ENCODE results near the gene GRPR. TPM values are rescaled to one million over a fixed set of nuclear protein-coding genes. Genes with fewer than 3 reads are reported as not detected.
"Not testable (repeated sequence)": the region's sequence is repeated elsewhere in the genome, so short reads cannot be mapped to it uniquely, and the experiment has no call there.

The GRPR gene
- polyA plus RNA-seq, 3 donors: 0.04 to 1.5 TPM; not detected in 1

DNA sequence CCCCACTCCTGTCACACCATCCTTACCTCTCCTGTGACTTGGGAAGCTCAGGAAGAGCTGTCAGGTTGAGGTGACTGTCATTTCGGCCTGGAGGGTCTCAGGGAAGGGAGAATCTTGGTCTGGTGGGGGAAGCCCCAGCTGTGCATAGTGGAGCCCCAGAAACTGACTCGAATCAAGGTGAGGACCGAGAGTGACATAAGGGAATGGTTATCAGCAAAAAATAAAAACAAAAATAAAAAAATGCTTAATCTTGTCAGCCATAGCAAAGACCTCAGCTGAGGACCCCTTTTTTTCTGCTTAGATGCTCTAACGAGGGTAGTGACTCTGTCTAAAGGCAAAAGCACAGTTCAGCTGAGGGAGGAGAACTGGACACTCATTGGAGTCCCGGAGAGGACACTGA is 43.8 kb downstream of the GRPR start, which contains the start of gene MAGEB17:
MAGEB17 (plus strand) TSS at position 301 of the 400 bp plus-strand sequence. CDS start 2,902 bp downstream, outside the sequence.
- 69 to 88% (median 76%) methylated on average over 5 of the region's 5 CpGs for WGBS, 3 donors
- no peak within 1 kb of the TSS for H3K27ac ChIP-seq (ENCODE audit: low read depth, low read length)

DNA sequence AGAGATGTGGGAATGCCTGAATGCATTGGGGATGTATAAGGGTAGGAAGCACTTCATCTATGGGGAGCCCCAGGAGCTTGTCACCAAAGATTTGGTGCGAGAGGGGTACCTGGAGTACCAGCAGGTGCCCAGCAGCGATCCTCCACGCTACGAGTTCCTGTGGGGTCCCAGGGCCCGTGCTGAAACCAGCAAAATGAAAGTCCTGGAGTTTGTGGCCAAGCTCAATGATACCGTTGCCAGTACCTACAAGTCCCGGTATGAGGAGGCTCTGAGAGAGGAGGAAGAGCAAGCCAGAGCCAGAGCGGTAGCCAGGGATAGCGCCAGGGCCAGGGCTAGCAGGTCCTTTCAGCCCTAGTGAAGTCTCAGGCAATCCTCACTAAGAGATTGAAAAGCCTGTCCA is 47.7 kb downstream of the GRPR start:
- 93 to 100% (median 93%) methylated on average over 8 to 9 of the region's 9 CpGs for WGBS, 3 donors
- H3K27ac ChIP-seq (ENCODE audit: low read depth, low read length): no peak overlapping the region

DNA sequence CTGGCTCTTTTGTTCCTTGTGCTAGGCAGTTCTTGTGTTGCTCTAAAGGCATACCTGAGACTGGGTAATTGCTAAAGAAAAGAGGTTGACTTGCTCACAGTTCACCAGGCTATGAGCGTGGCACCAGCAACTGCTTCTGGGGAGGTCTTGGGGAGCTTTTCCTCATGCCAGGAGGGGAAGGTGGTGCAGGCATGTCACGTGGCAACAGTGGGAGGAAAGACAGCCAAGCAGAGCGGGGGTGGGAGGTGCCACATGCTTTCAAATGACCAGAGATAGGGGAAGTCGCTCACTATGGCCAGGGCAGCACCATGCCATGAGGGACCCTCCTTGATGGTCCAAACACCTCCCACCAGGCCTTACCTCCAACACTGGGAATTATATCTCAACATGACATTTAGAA is 48.6 kb downstream of the GRPR start:
- no peak overlapping the region for H3K27ac ChIP-seq (ENCODE audit: low read depth, low read length)
- WGBS, 3 donors: 81 to 89% (median 87%) methylated on average over 3 to 4 of the region's 4 CpGs

DNA sequence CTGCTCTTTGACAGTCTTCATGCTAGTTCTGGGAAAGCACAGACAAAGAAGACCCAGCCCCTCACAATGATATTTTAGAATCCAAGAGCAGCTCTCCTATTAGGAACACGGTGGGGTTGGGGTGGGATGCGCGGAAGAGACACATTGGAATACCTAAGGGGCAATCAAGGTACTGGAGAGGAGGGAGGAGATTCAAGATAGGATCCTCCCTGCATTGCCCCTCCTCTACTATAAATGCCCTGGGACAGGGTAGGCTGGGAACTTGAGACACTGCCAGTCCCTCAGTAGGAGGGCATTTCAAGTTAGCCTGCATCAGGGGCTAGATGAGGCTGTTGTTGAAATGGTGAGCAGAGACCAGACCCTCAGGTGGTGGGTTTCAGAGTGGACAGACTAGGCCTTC is 49.0 kb downstream of the GRPR start:
- no peak overlapping the region for H3K27ac ChIP-seq (ENCODE audit: low read depth, low read length)
- WGBS, 3 donors: 94 to 100% (median 100%) methylated on average over 1 to 3 of the region's 3 CpGs

DNA sequence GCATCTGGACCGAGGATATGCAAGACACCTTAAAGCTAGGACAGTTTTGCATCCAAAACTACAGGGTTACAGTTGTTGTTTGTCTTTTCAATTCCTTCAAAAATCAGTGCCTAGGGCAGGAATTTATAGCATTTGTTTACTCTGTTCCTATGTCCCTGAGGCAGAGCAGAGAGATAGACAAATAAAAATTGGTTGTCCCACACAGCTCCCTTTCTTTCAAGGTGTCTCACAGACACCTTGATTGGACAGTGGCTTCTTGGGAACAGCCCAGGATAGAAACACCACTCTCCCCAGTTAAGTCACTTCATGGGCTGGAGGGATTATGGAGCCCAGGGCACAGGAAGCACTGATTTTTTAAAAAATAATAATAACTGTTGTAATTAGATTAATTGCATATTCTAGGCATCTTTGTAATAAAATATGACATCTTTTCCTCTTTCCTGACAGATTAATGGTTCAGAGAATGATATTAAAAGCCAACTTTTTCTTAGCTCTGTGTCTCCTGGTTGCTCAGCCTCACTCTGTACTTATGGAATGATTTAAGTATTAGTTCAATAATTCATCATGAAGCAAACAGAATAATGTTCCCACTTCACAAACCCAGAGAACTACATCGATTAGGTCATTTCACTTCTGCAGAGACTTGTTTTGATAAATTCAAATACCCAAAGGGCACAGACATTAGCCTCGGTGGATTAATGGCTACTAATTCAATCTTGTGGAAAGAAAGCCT is 52.1 kb downstream of the GRPR start:
- no peak overlapping the region for H3K27ac ChIP-seq (ENCODE audit: low read depth, low read length)
- WGBS, 3 donors: 50 to 61% (median 57%) methylated on average over 3 of the region's 3 CpGs

DNA sequence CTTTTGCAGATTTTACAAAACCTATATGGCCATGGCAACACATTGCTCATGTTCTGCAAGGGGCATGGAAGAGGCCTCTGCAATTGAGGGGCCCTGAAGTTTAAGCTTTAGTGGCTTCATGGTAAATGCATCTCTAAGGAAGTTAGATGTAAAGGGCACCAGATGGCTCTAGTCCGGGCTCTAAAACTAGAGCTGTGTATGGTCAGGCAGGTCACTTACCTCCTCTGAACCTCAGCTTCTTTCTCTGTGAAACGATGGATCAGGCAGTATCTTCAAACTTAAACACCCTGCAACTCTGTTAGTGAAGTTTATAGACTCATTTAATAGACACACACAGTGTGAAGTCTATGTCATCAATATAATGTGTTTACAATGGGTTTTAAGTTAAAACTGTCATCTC is 53.9 kb downstream of the GRPR start:
- no peak overlapping the region for H3K27ac ChIP-seq (ENCODE audit: low read depth, low read length)
- 21 to 56% (median 40%) methylated on average over 2 of the region's 2 CpGs for WGBS, 3 donors

DNA sequence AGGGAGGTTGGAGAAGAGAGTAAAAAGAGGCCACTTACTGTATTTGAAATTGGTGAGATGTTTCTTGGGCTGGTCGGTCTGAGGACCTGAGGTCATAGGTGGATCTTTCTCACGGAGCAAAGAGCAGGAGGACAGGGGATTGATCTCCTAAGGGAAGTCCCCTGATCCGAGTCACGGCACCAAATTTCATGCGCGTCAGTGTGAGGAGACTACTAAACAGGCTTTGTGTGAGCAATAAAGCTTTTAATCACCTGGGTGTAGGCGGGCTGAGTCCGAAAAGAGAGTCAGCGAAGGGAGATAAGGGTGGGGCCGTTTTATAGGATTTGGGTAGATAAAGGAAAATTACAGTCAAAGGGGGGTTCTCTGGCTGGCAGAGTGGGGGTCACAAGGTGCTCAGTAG is 60.5 kb downstream of the GRPR start:
- 64 to 87% (median 87%) methylated on average over 9 to 10 of the region's 10 CpGs for WGBS, 3 donors
- not testable (repeated sequence) for H3K27ac ChIP-seq (ENCODE audit: low read depth, low read length)

DNA sequence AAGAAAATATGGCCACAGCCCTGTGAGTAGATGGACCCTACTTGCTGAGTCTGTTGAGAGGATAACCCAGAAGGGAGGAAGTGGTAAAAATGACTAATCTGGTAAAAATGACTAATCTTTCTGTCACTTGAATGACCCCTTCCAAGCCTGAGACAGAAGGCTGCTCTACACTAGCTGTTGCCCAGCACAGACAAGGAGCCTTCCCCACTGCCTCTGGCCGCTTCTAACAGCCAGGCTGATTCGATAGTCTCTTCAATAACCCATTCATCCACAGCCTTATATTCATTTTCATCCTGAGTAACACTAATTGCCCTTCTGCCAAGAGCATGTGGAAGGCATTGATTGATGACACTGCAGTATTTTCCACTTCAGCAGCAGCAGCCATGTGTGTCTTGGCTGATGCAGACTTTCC is 62.4 kb downstream of the GRPR start:
- no peak overlapping the region for H3K27ac ChIP-seq (ENCODE audit: low read depth, low read length)
- WGBS, 3 donors: 57 to 87% (median 66%) methylated on average over 2 of the region's 2 CpGs

DNA sequence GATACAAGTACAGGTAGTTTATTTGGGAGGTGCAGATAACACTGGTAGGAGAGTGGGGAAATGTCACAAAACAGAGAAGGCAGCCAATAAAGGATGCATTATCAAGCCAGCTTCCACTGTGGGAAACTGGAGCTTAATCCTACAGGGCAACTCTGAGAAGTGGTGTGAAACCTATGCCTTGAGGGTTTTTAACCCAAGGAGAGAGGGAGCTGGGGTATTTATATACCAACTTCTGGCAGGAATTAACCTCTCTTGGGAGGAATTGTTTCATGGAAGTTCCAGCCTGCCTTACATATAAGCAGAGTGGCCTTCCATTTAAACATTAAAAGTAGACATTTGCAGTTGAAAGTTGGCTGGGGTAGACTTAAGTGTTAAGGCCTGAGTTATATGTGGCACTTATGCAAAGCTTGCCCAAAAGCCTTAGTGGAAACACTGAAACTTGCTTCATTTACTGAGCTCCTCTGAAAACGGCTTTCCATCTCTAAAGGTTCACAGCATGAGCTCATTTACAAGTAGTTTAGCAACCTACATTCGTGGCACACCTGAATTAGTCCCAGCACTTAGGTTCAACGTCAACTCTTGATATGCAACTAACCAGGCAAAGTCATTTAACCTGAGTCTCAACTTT is 63.1 kb downstream of the GRPR start:
- 44 to 69% (median 47%) methylated on average over 3 of the region's 3 CpGs for WGBS, 3 donors

DNA sequence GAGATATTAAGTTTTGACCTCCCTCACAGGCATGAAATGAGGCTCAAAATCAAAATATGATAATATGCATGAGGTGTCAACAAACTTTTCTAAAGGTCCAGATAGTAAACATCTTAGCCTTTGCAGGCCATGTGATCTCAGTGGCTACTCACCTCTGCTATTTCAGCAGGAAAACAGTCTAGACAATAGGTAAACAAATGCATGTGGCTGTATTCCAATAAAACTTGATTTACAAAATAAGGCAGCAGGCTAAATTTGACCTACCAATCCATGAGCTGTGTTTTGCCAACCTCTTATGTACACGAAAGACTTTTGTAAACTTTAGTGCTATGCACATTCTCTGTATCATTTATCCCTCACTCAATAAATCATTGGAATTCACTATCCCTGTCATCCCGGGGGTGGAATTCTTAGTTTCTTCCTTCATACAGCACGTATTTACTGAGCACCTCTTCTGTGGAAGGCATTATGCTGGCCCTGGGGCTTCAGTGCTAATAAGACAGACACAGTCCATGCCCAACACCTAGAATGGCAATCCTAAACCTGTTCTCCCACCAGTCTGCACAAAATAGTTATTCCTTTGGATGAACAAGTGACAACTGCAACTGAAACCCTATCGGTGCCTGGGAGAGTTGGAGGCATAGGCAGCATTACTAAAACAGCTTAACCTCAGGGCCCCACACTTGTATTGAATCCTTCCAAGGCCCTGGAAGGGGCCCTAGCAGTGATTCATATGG is 63.8 kb downstream of the GRPR start:
- WGBS, 3 donors: 53 to 70% (median 60%) methylated on average over 4 of the region's 4 CpGs
- H3K27ac ChIP-seq (ENCODE audit: low read depth, low read length): no peak overlapping the region

More for the DNA sequence above, 63.1 kb downstream of the GRPR start:
- no peak overlapping the region for H3K27ac ChIP-seq (ENCODE audit: low read depth, low read length)

DNA sequence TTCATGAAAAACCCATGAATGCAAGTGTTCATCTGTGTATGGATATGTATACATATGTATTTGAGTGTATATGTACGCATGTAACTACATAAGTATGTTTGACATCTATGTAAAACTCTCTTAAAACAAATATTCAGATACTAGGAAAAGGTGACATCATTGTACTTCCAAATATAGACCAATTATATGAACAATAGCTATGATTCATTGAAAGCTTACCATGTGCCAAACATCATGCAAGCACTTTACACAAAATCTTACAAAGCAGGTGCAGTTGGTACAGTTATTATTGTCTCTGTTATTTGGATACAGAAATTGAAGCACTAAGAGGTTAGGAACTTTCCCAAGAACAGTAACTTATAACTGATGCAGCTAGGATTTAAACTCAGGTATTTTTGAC is 65.3 kb downstream of the GRPR start:
- H3K27ac ChIP-seq (ENCODE audit: low read depth, low read length): no peak overlapping the region
- WGBS, 3 donors: 3 to 91% (median 45%) methylated on average over 1 of the region's 1 CpG

DNA sequence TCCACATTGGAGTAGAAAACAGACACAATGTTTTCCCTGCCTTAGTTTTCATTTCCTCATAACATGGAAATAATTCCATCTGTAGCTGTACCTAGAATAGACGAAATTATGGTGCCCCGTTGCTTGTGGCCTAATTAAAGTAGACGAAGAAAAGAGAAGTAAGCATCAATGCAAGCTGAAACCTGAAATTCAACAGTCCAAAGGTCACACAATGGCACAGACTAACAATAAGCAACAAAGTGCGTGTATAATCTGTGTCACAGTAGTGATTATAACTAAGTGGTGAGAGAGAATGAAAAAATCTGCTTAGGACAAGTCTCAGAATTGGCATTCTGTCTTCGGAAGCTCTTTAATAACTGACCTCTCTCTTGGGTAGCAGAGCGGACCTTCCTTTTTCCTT is 68.2 kb downstream of the GRPR start:
- WGBS, 3 donors: 60 to 95% (median 84%) methylated on average over 6 of the region's 6 CpGs
- H3K27ac ChIP-seq (ENCODE audit: low read depth, low read length): no peak overlapping the region

DNA sequence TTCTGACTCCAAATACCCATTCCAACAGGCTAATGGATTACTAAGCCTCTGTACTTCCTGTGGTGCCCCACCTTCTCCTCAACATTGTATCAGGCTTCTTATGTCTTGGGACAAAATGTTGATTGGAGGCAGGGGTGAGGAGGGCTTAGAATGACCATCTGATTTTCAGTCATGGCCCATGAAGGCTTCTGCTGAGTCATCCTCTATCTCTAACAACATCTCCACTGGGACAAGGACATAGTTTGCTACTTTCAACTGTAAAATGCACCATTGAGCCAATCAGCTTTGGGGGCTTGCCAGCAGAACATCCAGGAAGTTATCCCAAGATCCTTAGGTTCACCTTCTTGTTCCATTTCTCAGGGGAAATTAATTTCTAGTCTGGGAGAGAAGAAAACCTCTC is 73.5 kb downstream of the GRPR start:
- H3K27ac ChIP-seq (ENCODE audit: low read depth, low read length): no peak overlapping the region

DNA sequence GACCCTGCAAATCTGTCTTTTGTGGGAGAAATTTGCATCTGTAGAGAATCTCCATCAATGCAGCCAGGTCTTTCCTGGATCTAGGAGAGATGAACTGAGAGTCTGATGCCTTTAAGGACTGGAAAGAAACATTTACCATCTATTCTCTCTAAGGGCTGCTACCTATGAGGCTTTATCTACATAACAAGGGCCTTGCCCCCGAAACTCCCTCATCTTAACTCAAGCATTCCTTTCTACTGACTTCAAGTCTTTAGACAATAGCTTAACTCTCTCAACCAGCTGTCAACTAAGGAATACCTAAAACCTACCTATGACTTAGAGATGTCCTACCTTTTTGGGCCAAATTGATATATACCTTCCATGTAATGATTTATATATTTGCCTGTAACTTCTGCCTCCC is 76.0 kb downstream of the GRPR start:
- no peak overlapping the region for H3K27ac ChIP-seq (ENCODE audit: low read depth, low read length)
- 73 to 93% (median 74%) methylated on average over 1 of the region's 1 CpG for WGBS, 3 donors

DNA sequence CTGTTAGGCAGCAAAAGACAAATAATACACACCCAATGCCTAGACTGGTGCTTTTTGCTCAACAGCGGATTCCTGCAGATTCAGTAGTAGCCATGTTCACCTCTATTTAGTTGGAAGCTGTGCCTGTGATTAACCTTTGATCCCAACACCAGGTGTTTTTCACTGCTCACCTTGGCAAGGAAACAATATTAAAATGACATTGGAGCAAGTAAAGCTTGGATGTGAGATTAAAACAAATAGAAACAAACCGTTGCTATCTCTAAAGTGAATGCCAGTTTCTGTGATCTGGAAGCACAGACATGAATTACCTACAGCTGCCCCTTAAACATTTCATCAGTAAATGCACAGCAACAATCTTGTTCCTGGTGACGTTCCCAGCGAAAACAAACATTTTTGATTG is 79.6 kb downstream of the GRPR start:
- 43 to 91% (median 83%) methylated on average over 4 of the region's 4 CpGs for WGBS, 3 donors
- H3K27ac ChIP-seq (ENCODE audit: low read depth, low read length): no peak overlapping the region

Other genes starting within 250 kb of the GRPR start
- gene MAGEB17, start 43.9 kb downstream of the GRPR start, polyA plus RNA-seq: under 1 TPM in 1 of 3 donors, not detected in 2; 0.14 TPM

Measured in adipose tissue (tissue), 3 donors.